Left cardiac atrium (tissue), 4 donors: ENCODE data around the gene CCM2. TPM values are rescaled to one million over a fixed set of nuclear protein-coding genes. Genes with fewer than 3 reads are reported as not detected.

Experiments
- ATAC-seq, 2 donors: fragments of 200-7000 bp; cut with Tn5 transposase; one replicate each; pipeline ENCODE4 v1.9.1; 2020; ENCODE audit warnings: mild to moderate bottlenecking in 2 of 2, moderate library complexity in 2 of 2
- DNase-seq: peaks from one replicate; pipeline ENCODE4 v3.0.0-alpha.2; 2020
- intact Hi-C, 2 donors: fragments of 100-400 bp; cut with DNase I; formaldehyde crosslinking; loops; one replicate each; pipeline versions ENCODE4 v1.14.1 to v1.15.1; 2022 to 2023
- total RNA-seq, 2 donors: library from RNA; stranded (reverse); fragmentation: NEBNext Ultra II Directional; extraction: Animal tissue kit (Norgen Biotek cat#: 25700); gene quantifications; one replicate each; pipeline ENCODE4 v1.2.1, GENCODE V29; 2021
- donor health status: DM: no; HTN: yes; CAD: no.
- donor health status: DM: no; HTN: yes; CAD: no; lungs with severe emphysema.
- donor health status: DM: yes; HTN: yes; CAD: no.
- donor health status: Dilated cardiomyopathy.

CCM2 gene
- total RNA-seq, 2 donors from 2014 or later: 33.5 to 36.5 TPM

DNA sequence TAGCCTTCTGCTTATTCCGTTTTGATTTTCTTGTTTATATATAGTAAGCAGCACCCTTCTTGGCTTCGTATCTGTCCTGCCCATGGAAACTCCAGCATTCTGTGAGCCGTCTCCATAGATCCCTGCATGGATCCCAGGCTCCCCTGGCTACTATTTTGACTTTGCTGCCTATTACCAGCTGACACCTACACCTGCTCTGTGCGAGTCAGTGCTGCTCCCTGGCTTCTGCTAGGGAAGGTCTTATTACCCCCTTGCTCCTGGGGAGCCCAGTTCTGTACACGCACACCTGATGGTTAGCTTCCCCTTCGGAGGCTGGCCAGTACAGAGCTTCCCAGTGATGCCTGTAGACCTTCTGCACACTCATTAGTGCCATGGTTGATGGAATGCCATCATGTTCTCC, 53.4 kb downstream of the CCM2 start:
- DNase-seq: no peak
- intact Hi-C loops: no loop called here
- ATAC-seq: no peak

DNA sequence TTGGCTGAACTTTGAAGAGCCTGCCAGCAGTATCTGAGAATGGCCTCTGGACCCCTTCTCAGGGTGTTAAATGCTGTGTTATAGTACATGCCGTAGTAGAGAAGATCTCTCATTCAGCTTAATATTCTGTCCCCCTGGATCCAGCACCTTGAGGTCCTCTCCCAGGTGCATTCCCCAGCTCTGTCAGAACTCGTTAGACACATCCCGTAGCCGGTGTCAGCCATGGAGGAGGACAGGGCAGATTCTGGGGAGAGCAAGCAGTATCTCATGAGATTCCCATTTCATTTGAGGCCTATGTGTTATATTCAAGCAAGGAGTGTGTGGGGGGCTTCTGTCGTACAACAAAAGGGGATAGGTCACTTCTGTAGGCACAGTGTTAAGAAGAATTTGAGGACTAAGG, 53.9 kb downstream of the CCM2 start:
- DNase-seq: no peak
- no peak for ATAC-seq

DNA sequence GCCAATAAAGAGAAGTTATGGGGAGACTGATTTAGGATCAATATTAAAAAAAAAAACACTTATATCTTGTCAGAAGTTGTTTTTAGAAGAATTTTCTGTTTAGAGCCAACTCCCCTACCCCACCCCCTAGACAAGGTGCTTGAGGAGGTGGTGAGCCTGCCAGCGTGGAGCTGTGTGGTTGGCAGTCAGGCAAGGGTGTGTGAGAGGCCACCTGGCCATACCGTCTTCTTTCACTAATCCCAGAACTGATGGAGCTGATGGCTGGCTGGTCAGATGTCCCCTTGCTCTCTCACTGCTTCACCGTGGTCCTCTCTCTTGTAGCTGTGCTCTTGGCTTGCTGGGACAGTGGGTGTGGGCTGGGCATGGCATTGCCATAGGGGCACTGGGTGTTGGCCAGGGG, 54.4 kb downstream of the CCM2 start:
- no peak for DNase-seq
- intact Hi-C loops: no loop called here
- no peak for ATAC-seq

More for the DNA sequence above, 53.9 kb downstream of the CCM2 start:
- intact Hi-C loops: no loop called here

DNA sequence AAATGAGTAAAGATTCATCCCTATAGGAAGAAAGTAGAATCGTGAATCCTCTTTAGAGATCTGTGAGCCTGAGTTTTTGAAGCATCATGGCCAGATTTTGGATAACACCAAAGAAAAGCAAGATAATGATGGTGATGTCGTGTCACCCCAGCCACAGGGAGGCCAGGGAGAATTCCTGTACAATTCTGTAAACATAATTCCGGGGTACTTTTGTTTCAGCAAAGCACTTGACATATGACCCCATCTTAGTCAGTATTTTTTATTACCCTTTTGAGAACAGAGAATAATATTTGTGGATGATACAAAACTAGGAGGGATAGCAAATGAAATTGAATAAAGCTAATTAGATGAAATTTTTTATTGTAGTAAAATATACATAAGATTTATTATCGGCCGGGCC, 55.0 kb downstream of the CCM2 start:
- ATAC-seq (no peak), DNase-seq (no peak)
- intact Hi-C loops: no loop called here

DNA sequence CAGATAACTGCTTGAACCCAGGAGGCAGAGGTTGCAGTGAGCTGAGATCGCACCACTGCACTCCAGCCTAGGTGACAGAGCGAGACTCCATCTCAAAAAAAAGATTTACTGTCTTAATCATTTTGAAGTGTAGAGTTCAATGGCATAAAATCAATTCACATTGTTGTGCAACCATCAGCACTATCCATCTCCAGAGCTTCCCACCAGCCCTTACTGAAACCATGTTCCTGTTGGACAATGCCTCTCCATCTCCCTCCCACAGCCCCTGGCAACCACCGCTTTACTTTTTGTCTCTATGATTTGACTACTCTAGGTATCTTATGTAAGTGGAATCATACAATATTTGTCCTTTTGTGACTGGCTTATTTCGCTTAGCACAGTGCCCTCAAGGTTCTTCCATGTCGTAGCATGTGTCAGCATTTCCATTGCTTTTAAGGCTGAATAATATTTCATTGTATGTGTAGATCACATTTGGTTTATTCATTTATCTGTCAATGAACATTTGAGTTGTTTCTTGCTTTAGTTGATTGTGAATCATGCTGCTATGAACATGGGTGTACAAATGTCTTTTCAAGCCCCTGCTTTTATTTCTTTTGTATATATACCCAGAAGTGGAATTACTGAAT, 55.7 kb downstream of the CCM2 start:
- no peak for ATAC-seq
- DNase-seq: no peak
- intact Hi-C loops: no loop called here

DNA sequence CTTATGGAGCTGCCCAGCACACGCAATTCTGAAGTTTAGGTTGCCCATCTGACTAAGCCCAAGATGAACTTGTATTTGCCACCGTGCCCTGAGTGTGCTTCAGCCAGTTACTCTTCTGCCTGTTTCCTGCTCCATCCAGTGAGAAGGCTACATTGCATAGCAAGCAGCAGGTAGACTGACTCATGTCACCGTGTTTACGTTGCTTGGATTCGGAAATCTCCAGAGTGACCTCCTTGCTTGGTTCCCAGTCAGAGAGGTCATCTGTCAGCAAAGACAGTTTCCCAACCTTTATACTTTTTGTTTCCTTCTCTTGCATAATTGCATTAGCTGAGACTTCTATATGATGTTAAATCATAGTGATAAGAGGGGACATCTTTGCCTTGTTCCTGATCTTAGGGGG, 57.9 kb downstream of the CCM2 start:
- DNase-seq: no peak
- intact Hi-C loops: no loop called here
- no peak for ATAC-seq

DNA sequence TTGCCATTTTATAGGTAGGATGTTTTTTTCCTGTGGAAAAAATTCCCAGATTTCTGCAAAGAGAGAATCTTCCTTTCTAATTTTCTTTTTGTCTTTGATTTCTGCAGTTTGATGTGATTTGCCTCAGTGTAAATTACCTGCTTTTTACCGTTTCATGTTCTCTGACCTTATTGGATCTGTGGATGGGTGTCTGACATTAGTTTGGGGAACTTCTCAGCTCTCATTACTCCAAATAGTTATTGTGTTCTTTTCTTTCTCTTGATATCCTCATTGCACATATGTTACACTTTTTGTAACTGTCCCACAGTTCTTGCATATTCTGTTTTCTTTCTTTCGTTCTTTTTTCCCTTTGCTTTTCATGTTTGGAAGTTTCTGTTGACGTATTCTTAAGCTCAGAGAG, 60.3 kb downstream of the CCM2 start:
- no peak for DNase-seq
- no peak for ATAC-seq
- intact Hi-C loops: loop anchor here in 1 of 2 donors (10.0 kb wide), 1 partner anchor 55 kb away; the partner anchor contains the start of gene CCM2

DNA sequence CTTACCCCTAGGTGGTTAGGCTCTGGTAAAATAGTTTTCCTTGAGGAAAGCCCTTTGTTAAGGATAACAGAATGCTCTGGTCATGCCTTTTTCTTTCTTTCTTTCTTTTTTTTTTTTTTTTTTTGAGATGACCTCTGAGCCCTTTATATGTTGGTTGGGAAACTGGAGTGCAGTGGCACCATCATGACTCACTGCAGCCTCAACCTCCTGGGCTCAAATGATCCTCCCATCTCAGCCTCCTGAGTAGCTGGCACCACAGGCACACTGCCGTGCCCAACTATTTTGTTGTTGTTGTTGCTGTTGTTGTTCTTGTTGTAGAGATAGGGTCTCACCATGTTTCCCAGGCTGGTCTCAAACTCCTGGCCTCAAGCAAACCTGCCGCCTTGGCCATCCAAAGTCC, 61.4 kb downstream of the CCM2 start:
- intact Hi-C loops: loop anchor here in 1 of 2 donors (10.0 kb wide), 1 partner anchor 57 kb away; the partner anchor contains the start of gene CCM2
- ATAC-seq (no peak), DNase-seq (no peak)

DNA sequence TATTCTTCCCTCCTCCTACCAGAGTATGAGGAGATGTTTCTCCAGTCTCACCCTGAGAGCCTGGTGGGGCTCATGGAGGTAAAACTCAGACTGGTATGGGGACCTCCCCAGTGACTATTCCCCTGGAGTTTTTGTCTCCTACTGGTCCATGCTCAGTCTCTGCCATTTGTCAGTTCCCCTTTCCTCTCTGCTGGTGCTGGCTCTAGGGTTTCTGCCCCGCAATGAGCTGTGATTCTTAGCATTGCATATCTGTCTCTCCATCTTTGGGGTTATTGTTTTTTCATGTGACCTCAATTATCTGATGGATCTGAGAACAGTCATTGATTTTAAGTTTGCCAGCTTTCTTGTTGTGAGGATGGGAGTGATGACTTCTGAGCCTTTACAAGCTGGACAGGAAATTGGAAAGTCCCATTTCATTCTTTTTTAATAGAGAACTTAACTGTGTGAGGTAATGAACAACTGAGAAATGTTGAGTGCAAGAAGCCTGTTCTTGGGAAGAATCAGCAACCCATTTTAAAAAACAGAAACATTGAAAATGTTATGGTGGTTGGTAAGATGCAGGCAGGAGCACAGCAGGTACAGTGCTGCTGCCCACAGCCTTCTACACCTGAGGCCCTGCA, 61.9 kb downstream of the CCM2 start:
- intact Hi-C loops: loop anchor here in 1 of 2 donors (10.0 kb wide), 1 partner anchor 57 kb away; the partner anchor contains the start of gene CCM2
- ATAC-seq: no peak

DNA sequence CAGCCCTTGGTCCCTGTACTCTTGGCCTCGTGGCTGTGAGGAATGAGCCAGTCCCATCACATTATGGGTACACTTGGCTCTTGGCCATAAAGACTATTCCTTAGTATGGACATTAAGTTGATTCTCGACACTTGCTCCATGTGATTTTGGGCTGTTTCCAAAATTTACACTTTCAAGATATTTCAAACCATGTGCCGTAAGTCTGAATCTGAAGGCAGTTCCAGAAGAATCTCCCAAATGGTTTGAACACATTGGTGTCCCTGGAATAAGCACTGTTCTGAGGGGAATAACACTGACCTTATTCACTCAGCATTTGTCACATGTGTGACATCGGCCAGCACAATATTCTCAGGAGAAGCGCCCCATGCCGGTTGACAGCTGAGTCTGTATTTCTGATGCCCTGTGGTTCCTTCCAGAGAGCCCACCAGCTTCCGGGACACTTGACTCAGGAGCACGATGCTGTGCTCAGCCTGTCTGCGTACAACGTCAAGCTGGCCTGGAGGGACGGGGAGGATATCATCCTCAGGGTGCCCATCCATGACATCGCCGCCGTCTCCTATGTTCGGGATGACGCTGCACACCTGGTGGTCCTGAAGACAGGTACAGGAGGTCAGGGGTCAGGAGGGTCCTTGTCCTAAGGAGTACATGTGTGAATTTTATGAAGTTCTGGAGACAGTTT, 64.2 kb downstream of the CCM2 start:
- ATAC-seq (no peak), DNase-seq (no peak)
- intact Hi-C loops: loop anchor here in 1 of 2 donors (10.0 kb wide), 1 partner anchor 59 kb away; the partner anchor contains the start of gene CCM2

More for the DNA sequence above, 61.9 kb downstream of the CCM2 start:
- no peak for DNase-seq

DNA sequence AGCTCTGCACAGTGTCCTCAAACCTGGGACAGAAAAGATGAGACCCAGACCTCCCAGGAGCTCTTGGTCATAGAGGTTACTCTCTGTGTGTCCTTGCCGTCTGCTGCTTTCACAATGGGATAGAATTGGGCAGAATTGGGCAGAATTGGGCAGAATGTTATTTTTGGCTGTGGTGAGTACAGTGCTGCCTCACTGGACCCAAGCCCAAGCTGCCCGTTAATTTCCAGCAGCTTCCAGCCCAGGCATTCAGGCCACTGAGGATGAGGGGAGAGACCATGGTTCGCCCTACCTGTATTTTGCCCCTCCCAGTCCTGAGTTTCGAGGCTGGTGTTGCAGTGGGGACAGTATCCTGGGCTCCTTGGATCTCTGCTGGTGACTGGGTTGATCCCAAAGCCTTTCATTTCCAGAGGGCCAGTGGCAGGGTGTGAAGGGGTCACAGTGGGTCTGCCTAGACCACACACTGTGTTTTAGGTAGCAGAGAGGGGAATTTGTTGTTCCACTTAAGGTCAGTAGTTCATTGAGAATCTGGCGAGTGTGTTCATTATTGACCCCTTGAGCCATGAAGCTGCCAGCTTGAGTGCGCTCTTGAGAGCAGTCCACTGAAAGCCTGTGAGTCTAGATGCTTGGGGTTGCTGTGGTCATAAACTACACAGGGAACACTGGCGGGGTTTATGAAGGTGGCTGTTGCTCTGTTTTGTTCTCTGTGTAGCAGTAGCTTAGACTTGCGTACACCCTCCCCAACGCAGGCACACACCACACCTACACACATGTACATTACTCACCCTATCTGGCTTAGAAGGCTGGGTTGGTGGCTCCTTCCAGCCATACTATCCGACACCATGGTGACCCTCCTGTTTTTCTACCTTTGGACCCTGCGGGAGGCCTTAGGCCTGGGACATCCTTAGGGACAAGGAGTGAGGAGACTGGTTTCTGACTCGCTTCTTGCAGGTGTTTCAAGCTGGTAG, 65.3 kb downstream of the CCM2 start:
- intact Hi-C loops: loop anchor here in 1 of 2 donors (10.0 kb wide), 1 partner anchor 61 kb away; the partner anchor contains the start of gene CCM2

DNA sequence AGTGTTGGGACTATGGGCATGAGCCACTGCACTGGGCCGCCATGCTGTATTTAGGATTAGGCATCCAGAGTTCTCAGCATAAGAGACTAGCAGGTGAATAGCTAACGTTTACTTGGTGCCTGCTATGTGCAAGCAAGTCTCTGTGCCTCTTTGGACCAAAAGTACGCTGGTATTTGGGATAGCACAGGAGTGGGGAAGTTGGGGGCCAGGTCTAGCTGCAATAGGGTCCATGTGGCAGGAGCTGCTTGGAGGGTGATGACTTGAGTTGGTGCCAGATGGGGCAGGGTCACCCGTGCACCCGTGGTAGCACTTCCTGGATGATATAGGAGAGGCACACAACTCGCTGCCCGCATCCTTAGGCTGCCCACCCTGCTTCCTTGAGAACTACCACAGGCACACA, 66.4 kb downstream of the CCM2 start:
- intact Hi-C loops: loop anchor here in 1 of 2 donors (10.0 kb wide), 1 partner anchor 62 kb away; the partner anchor contains the start of gene CCM2

More for the DNA sequence above, 65.3 kb downstream of the CCM2 start:
- ATAC-seq (no peak), DNase-seq (no peak)

DNA sequence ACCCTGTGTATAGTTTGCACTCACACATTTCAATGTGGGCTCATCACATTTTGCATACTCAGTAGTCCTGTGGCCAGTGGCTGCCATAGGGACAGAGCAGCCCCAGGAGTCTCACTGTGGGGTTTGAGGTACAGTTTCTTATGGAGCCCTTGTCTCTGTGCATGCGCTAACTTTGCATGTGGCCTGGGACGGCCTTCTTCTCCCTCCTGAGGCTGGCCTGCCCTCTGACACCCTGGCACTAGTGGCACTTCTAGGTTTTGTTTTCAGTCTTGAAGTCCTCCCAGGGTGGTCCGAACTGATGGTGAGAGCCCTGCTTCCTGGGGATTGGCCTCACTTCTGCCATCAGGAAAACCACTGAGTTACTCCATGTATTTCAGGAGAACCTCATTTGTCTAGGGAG, 67.6 kb downstream of the CCM2 start:
- no peak for ATAC-seq
- DNase-seq: no peak
- intact Hi-C loops: loop anchor here in 1 of 2 donors (10.0 kb wide), 1 partner anchor 63 kb away; the partner anchor contains the start of gene CCM2

More for the DNA sequence above, 66.4 kb downstream of the CCM2 start:
- no peak for ATAC-seq
- no peak for DNase-seq

DNA sequence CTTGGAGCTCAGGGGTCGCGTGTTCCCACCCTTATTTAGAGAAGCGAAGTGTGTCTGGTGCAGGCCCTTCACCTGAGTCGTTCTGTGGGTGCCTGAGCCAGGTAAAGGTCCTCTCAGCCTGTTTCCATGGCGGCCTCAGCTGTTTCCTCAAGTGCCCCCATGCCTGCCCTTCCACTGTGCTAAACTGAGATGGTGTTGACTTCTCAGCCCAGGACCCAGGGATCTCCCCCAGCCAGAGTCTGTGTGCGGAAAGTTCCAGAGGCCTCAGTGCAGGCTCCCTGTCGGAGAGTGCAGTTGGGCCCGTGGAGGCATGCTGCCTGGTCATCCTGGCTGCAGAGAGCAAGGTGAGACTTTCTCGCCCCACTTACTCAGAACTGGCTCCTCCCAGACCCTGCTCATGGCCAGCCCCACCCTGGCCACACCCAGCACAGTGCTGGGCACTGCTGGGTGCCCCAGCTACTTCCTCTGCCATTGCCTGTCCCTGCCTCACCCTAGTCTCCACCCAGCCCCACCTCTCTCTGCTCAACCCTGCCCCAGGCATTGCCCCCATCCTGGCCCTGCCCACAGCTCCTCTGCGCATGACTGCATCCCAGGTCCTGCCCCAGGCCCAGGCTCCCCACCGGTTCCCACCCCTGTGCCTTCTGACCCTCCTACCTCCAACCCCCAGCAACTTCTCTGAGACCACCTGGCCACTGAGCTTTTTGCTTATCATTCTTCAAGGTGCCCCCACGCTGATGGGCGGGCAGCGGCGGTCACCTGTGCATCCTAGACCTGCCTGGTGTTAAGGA, 68.4 kb downstream of the CCM2 start:
- ATAC-seq (no peak), DNase-seq (no peak)
- intact Hi-C loops: loop anchor here in 1 of 2 donors (10.0 kb wide), 1 partner anchor 64 kb away; the partner anchor contains the start of gene CCM2

DNA sequence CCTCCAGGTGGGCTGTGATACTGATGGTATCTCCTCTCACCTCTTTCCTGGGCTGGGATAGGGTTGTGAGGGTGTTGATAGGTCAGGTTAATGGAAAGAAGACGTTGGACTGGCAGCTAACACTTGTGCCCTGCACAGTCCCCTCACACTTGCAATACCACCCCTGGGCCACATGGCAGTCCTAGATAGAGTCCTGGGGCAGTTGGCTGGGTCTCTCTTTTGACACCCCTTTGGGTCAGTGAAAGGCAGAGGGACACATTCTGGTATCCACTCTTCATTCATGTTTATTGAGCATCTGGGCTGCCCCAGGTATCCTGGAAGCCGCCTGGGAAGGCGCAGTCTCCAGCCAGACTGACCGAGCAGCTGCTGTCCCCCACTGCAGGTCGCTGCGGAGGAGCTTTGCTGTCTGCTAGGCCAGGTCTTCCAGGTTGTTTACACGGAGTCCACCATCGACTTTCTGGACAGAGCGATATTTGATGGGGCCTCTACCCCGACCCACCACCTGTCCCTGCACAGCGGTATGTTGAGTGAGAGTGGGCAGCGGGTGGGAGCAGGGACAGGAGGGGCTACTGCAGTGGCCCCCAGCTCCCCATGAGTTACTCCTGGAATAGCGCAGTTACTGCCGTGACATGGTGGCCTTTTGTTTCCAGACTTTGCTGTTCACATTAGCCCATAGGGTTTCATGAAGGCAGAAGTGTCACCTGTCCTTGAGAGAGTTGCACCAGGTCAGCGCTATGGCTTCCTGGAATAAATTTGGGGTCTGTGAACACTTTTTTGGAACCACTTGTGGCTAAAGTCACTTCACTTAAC, 69.6 kb downstream of the CCM2 start:
- intact Hi-C loops: loop anchor here in 1 of 2 donors (10.0 kb wide), 1 partner anchor 65 kb away; the partner anchor contains the start of gene CCM2
- ATAC-seq: no peak
- DNase-seq: no peak

DNA sequence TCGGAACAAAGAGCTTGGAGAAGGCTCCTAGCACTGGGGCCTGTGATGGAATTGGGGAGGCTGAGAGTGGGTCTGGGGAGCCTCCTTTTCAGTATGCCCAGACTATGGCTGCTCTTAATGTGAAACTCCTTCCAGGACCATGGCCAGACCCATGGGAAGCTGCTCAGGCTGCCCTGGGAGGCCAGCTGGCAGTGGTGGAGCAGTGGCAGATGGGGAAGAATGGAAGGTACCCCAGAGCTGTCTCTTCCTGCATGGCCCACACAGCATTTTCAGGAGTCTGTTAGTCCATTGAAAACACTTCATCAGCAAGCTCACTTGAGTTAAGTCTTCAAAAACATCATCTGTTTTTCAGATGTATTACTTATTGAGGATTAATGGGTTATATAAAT, 70.2 kb downstream of the CCM2 start:
- DNase-seq (no peak), ATAC-seq (no peak)
- intact Hi-C loops: no loop called here

DNA sequence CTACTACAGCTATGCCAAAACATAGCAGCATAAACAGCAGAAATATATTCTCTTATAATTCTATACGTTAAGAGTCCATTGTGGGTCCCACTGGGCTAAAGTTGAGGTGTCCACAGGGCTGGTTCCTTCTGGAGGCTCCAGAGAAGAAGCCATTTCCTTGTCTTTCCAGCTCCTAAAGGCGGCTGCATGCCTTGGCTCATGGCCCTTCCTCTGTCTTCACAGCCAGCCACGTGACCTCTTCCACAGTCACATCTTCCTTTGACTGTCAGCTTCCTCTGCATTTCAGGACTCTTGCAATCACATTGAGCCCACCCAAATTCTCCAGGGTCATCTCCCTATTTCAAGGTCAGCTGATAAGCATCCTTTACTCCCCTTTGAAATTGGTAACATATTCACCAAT, 71.5 kb downstream of the CCM2 start:
- intact Hi-C loops: no loop called here
- ATAC-seq: no peak
- DNase-seq: no peak
